DMS 273 (cell line): Measurements from ENCODE around the gene ABHD1.
A peak's percentile ranks its signal among the peaks of the same experiment; 100 is the strongest.

Experiments used
- DNase-seq: peaks from one replicate; lab custom pipeline; 2025; ENCODE audit not compliant: unreplicated experiment; lab: John Stamatoyannopoulos, UW

The ABHD1 gene

GRCh38 chr2:27086724-27087593 is 36.7 kb upstream of the ABHD1 start, which contains the start of gene KHK:
TSS of gene KHK (plus strand) at chr2:27086772. CDS start at chr2:27087260, 488 bp downstream.
- peak; percentile 69 for DNase-seq

- no peak for DNase-seq
These were observed 35.7 kb upstream of the ABHD1 start for GRCh38 chr2:27087823-27088410.

- DNase-seq: no peak
These were observed 35.0 kb upstream of the ABHD1 start for GRCh38 chr2:27088634-27089033.

- no peak for DNase-seq
These were observed 34.3 kb upstream of the ABHD1 start for GRCh38 chr2:27089111-27089954.

GRCh38 chr2:27091746-27092695 is 31.6 kb upstream of the ABHD1 start:
- DNase-seq: no peak

- DNase-seq: no peak
These were observed 30.8 kb upstream of the ABHD1 start for GRCh38 chr2:27092696-27093429.

- no peak for DNase-seq
These were observed 29.9 kb upstream of the ABHD1 start for GRCh38 chr2:27093430-27094352.

GRCh38 chr2:27094353-27094984 is 29.1 kb upstream of the ABHD1 start:
- DNase-seq: no peak

GRCh38 chr2:27095427-27095744 is 28.2 kb upstream of the ABHD1 start:
- no peak for DNase-seq

- peak; percentile 91 for DNase-seq
These were observed 27.6 kb upstream of the ABHD1 start for GRCh38 chr2:27095745-27096651.

GRCh38 chr2:27096748-27097297 is 26.8 kb upstream of the ABHD1 start:
- no peak for DNase-seq

GRCh38 chr2:27097341-27097740 is 26.3 kb upstream of the ABHD1 start:
- DNase-seq: no peak

- DNase-seq: no peak
These were observed 24.2 kb upstream of the ABHD1 start for GRCh38 chr2:27099334-27099955.

- DNase-seq: no peak
These were observed 23.6 kb upstream of the ABHD1 start for GRCh38 chr2:27100036-27100435.

GRCh38 chr2:27102329-27102728 is 21.3 kb upstream of the ABHD1 start:
- no peak for DNase-seq

- no peak for DNase-seq
These were observed 17.6 kb upstream of the ABHD1 start for GRCh38 chr2:27105981-27106380.

GRCh38 chr2:27108221-27108620 is 15.4 kb upstream of the ABHD1 start:
- DNase-seq: no peak
